ENCODE measurements around the gene PEAK1.

PEAK1 gene

GRCh38 chr15:77098572-77098971, 321.3 kb downstream of the PEAK1 start:
- no peaks in the 10 kb centered on the region for H3K27me3 ChIP-seq (ENCODE audit: control insufficient read depth, insufficient read depth, low read length)
- no peaks in the 10 kb centered on the region for H3K4me1 ChIP-seq (ENCODE audit: control insufficient read depth, insufficient read depth, low read length)
- H3K27ac ChIP-seq (ENCODE audit: low read length) = no peak overlapping the region
- no peak overlapping the region for H3K4me3 ChIP-seq (ENCODE audit: low read length)
- no peaks in the 10 kb centered on the region for H3K9me3 ChIP-seq (ENCODE audit: control insufficient read depth, insufficient read depth, low read length)
- no CpG with 5 or more reads among the region's 4 CpGs for WGBS (ENCODE audit: insufficient coverage, insufficient read length)
- no peaks in the 10 kb centered on the region for H3K36me3 ChIP-seq (ENCODE audit: control insufficient read depth, insufficient read depth, low read length)
- no peak for DNase-seq (ENCODE audit: low read depth, low spot score)

GRCh38 chr15:77097921-77098320, 322.0 kb downstream of the PEAK1 start:
- no CpG with 5 or more reads among the region's 5 CpGs for WGBS (ENCODE audit: insufficient coverage, insufficient read length)
- Histone ChIP-seq H3K27ac (ENCODE audit: low read length) (no peak overlapping the region), H3K36me3 (ENCODE audit: control insufficient read depth, insufficient read depth, low read length) (no peaks in the 10 kb centered on the region), H3K4me3 (ENCODE audit: low read length) (no peak overlapping the region), H3K4me1 (ENCODE audit: control insufficient read depth, insufficient read depth, low read length) (no peaks in the 10 kb centered on the region), H3K27me3 (ENCODE audit: control insufficient read depth, insufficient read depth, low read length) (no peaks in the 10 kb centered on the region), H3K9me3 (ENCODE audit: control insufficient read depth, insufficient read depth, low read length) (no peaks in the 10 kb centered on the region)
- DNase-seq (ENCODE audit: low read depth, low spot score) = no peak

DNA sequence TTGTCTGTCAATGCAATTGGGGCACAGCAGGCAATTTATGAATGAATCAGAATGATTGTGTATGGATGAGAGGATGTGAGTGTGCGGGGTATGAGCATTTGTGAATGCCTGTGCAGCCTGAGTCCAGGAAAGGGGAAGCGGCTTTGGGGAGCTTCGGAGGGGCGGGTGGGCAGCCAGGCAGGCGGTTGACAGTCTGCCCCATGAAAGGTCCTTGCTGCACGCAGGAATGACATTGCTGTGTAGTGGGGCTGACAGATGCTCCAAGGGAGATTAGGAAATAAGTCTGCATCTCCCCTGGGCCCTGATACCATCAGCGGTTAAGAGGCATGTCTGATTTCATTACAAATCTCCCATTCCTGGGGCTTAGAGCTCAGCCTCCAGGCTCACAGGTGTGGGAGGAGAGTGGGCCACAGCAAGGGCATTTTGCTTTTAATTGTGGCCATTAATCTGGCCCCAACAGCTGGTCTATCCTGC, 322.6 kb downstream of the PEAK1 start:
- Histone ChIP-seq H3K27ac (ENCODE audit: low read length) (no peak overlapping the region), H3K36me3 (ENCODE audit: control insufficient read depth, insufficient read depth, low read length) (no peaks in the 10 kb centered on the region), H3K27me3 (ENCODE audit: control insufficient read depth, insufficient read depth, low read length) (no peaks in the 10 kb centered on the region), H3K4me3 (ENCODE audit: low read length) (no peak overlapping the region), H3K9me3 (ENCODE audit: control insufficient read depth, insufficient read depth, low read length) (no peaks in the 10 kb centered on the region), H3K4me1 (ENCODE audit: control insufficient read depth, insufficient read depth, low read length) (no peaks in the 10 kb centered on the region)
- 100% methylated on average over 1 of the region's 7 CpGs for WGBS (ENCODE audit: insufficient coverage, insufficient read length)
- no peak for DNase-seq (ENCODE audit: low read depth, low spot score)

GRCh38 chr15:77096541-77096940, 323.4 kb downstream of the PEAK1 start:
- Histone ChIP-seq H3K27me3 (ENCODE audit: control insufficient read depth, insufficient read depth, low read length) (no peaks in the 10 kb centered on the region), H3K27ac (ENCODE audit: low read length) (no peak overlapping the region), H3K4me1 (ENCODE audit: control insufficient read depth, insufficient read depth, low read length) (no peaks in the 10 kb centered on the region), H3K4me3 (ENCODE audit: low read length) (no peak overlapping the region), H3K9me3 (ENCODE audit: control insufficient read depth, insufficient read depth, low read length) (no peaks in the 10 kb centered on the region), H3K36me3 (ENCODE audit: control insufficient read depth, insufficient read depth, low read length) (no peaks in the 10 kb centered on the region)
- DNase-seq (ENCODE audit: low read depth, low spot score) = no peak
- WGBS (ENCODE audit: insufficient coverage, insufficient read length) = no CpG with 5 or more reads among the region's 7 CpGs

- no peaks in the 10 kb centered on the region for H3K9me3 ChIP-seq (ENCODE audit: control insufficient read depth, insufficient read depth, low read length)
- no peaks in the 10 kb centered on the region for H3K36me3 ChIP-seq (ENCODE audit: control insufficient read depth, insufficient read depth, low read length)
- DNase-seq (ENCODE audit: low read depth, low spot score) = no peak
- no peak overlapping the region for H3K27ac ChIP-seq (ENCODE audit: low read length)
- no peaks in the 10 kb centered on the region for H3K27me3 ChIP-seq (ENCODE audit: control insufficient read depth, insufficient read depth, low read length)
- H3K4me1 ChIP-seq (ENCODE audit: control insufficient read depth, insufficient read depth, low read length) = no peaks in the 10 kb centered on the region
- no peak overlapping the region for H3K4me3 ChIP-seq (ENCODE audit: low read length)
- WGBS (ENCODE audit: insufficient coverage, insufficient read length) = no CpG with 5 or more reads among the region's 4 CpGs
Measured at GRCh38 chr15:77096138-77096537, 323.8 kb downstream of the PEAK1 start.

DNA sequence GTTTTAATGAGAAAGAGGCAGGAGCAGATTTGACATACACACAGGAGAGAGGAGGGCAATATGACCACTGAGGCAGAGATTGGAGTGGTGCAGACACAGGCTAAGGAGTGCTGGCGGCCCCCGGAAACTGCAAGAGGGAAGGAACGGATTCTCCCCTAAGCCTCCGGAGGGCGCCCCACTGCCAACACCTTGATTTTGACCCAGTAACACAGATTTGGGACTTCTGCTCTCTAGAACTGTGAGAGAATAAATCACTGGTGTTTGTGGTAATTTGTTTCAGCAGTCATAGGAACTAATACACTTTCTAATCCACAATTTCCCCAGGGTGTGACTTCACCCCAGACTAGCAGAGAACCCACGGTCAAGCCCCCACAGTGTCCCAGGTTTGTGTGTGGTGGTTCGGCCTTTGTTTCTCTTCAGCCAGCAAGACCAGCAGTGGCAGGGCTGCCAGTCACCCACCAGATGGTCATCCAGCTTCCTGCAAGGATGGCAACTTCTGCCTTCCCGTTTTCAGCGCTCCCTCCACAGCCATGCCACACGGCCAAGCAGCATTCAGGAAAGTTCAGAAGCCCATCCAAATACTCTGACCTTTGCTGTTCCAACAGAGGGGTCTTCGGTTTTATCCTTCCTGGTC, 325.4 kb downstream of the PEAK1 start:
- Histone ChIP-seq H3K9me3 (ENCODE audit: control insufficient read depth, insufficient read depth, low read length) (no peaks in the 10 kb centered on the region), H3K36me3 (ENCODE audit: control insufficient read depth, insufficient read depth, low read length) (no peaks in the 10 kb centered on the region), H3K4me1 (ENCODE audit: control insufficient read depth, insufficient read depth, low read length) (no peaks in the 10 kb centered on the region), H3K27me3 (ENCODE audit: control insufficient read depth, insufficient read depth, low read length) (no peaks in the 10 kb centered on the region), H3K27ac (ENCODE audit: low read length) (no peak overlapping the region), H3K4me3 (ENCODE audit: low read length) (no peak overlapping the region)
- no CpG with 5 or more reads among the region's 11 CpGs for WGBS (ENCODE audit: insufficient coverage, insufficient read length)
- no peak for DNase-seq (ENCODE audit: low read depth, low spot score)

DNA sequence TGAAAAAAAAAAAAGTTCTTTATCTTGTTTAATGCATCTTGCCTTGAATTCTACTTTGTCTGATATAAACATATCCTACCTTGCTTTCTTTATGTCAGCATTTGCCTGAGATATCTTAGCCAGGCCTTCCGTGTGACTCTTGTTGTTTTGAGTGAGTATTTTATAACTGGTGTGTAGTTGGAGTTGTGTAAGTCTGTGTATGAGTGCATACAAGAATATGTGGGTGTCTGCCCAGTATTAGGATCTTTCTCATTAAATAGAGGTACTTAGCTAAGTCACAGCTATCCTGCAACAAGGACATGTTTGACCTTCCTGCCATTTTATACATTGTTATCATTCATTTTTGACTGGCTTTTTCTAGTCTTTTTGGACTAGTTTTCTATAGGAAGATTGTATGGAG, 326.5 kb downstream of the PEAK1 start:
- Histone ChIP-seq H3K9me3 (ENCODE audit: control insufficient read depth, insufficient read depth, low read length) (no peaks in the 10 kb centered on the region), H3K27me3 (ENCODE audit: control insufficient read depth, insufficient read depth, low read length) (no peaks in the 10 kb centered on the region), H3K27ac (ENCODE audit: low read length) (no peak overlapping the region), H3K36me3 (ENCODE audit: control insufficient read depth, insufficient read depth, low read length) (no peaks in the 10 kb centered on the region), H3K4me3 (ENCODE audit: low read length) (no peak overlapping the region), H3K4me1 (ENCODE audit: control insufficient read depth, insufficient read depth, low read length) (no peaks in the 10 kb centered on the region)
- no peak for DNase-seq (ENCODE audit: low read depth, low spot score)
- no CpG with 5 or more reads among the region's 1 CpG for WGBS (ENCODE audit: insufficient coverage, insufficient read length)

DNA sequence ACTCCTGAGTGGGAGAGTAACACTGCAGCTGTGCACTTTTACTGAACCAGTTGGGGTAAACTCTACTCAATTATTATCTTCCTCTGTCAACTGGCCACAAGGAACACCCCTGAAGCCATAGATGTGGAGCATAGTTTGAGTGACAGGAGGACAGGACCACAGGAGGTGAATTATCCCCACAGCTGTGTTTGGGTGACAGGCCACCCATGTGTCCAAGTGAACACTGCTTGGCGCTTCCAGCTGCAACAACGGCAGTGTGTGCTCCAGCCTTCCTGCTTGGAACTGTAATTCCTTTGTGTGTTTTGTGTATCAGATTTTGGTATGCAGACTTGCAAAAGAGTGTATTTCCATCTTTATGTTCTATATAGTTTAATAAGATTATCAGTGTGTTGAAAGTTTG, 328.8 kb downstream of the PEAK1 start:
- no peaks in the 10 kb centered on the region for H3K4me1 ChIP-seq (ENCODE audit: control insufficient read depth, insufficient read depth, low read length)
- no peak overlapping the region for H3K27ac ChIP-seq (ENCODE audit: low read length)
- H3K4me3 ChIP-seq (ENCODE audit: low read length) = no peak overlapping the region
- H3K27me3 ChIP-seq (ENCODE audit: control insufficient read depth, insufficient read depth, low read length) = no peaks in the 10 kb centered on the region
- H3K9me3 ChIP-seq (ENCODE audit: control insufficient read depth, insufficient read depth, low read length) = no peaks in the 10 kb centered on the region
- WGBS (ENCODE audit: insufficient coverage, insufficient read length) = no CpG with 5 or more reads among the region's 2 CpGs
- DNase-seq (ENCODE audit: low read depth, low spot score) = no peak
- H3K36me3 ChIP-seq (ENCODE audit: control insufficient read depth, insufficient read depth, low read length) = no peaks in the 10 kb centered on the region

- Histone ChIP-seq H3K4me3 (ENCODE audit: low read length) (no peak overlapping the region), H3K27me3 (ENCODE audit: control insufficient read depth, insufficient read depth, low read length) (no peaks in the 10 kb centered on the region), H3K27ac (ENCODE audit: low read length) (no peak overlapping the region), H3K9me3 (ENCODE audit: control insufficient read depth, insufficient read depth, low read length) (no peaks in the 10 kb centered on the region), H3K4me1 (ENCODE audit: control insufficient read depth, insufficient read depth, low read length) (no peaks in the 10 kb centered on the region; the same call in 1 of the 2 replicates), H3K36me3 (ENCODE audit: control insufficient read depth, insufficient read depth, low read length) (no peaks in the 10 kb centered on the region)
- no peak for DNase-seq (ENCODE audit: low read depth, low spot score)
- no CpG with 5 or more reads among the region's 2 CpGs for WGBS (ENCODE audit: insufficient coverage, insufficient read length)
Measured at GRCh38 chr15:77087213-77087612, 332.7 kb downstream of the PEAK1 start.

DNA sequence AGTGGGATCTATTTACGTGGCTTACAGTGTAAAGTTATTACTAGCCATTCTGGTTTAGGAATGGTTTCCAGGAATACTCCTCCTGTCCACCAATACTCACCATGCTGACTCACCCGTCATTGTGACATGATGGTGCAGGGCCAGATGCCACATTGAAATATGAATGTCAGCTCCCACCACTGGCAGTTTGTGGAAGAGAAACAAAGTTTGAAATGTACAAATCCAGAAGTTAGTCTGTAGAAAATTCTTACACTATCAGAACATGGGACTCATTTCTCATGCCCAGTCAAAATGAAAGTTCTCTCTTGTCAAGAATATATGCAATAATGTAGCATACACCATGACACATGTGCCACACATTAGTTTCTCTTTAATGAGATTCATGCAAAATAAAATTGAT, 334.6 kb downstream of the PEAK1 start:
- H3K27ac ChIP-seq (ENCODE audit: low read length) = no peak overlapping the region
- no peak overlapping the region for H3K4me3 ChIP-seq (ENCODE audit: low read length)
- H3K4me1 ChIP-seq (ENCODE audit: control insufficient read depth, insufficient read depth, low read length) = no peaks in the 10 kb centered on the region; the same call in 1 of the 2 replicates
- no peak for DNase-seq (ENCODE audit: low read depth, low spot score)
- no peaks in the 10 kb centered on the region for H3K36me3 ChIP-seq (ENCODE audit: control insufficient read depth, insufficient read depth, low read length)
- H3K9me3 ChIP-seq (ENCODE audit: control insufficient read depth, insufficient read depth, low read length) = no peaks in the 10 kb centered on the region
- WGBS (ENCODE audit: insufficient coverage, insufficient read length) = no CpG with 5 or more reads among the region's 2 CpGs
- H3K27me3 ChIP-seq (ENCODE audit: control insufficient read depth, insufficient read depth, low read length) = no peaks in the 10 kb centered on the region

DNA sequence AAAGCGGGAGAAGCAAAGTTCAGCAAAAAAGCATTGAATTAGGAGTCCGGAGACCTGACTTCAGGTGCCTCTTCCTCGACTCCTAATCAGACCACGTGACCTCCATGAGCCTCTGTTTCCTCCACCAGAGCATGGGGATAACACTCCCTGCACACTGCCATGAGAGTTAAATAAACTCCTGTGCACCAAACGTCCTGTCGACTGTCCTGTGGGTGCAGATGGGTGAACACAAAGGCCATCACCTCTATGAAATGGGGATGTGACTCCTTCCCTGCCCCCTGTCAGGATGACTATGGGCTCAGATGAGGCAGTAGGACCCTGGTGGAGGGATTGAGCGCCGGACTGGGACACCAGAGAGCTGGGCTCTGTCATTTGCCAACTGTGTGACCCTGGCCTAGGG, 335.5 kb downstream of the PEAK1 start:
- WGBS (ENCODE audit: insufficient coverage, insufficient read length) = no CpG with 5 or more reads among the region's 8 CpGs
- Histone ChIP-seq H3K4me3 (ENCODE audit: low read length) (no peak overlapping the region), H3K9me3 (ENCODE audit: control insufficient read depth, insufficient read depth, low read length) (no peaks in the 10 kb centered on the region), H3K36me3 (ENCODE audit: control insufficient read depth, insufficient read depth, low read length) (no peaks in the 10 kb centered on the region), H3K27me3 (ENCODE audit: control insufficient read depth, insufficient read depth, low read length) (no peaks in the 10 kb centered on the region), H3K27ac (ENCODE audit: low read length) (no peak overlapping the region), H3K4me1 (ENCODE audit: control insufficient read depth, insufficient read depth, low read length) (no peaks in the 10 kb centered on the region; the same call in 1 of the 2 replicates)
- no peak for DNase-seq (ENCODE audit: low read depth, low spot score)
